ENCODE data around the gene CCDC91.

CCDC91 gene

GRCh38 chr12:28223025-28223554 lies 32.8 kb downstream of the CCDC91 start:
- DNase-seq: no peak
- intact Hi-C loops (cut with DNase I): no loop called here

GRCh38 chr12:28223858-28224257 lies 33.6 kb downstream of the CCDC91 start:
- intact Hi-C loops (cut with DNase I): no loop called here
- no peak for DNase-seq

DNA sequence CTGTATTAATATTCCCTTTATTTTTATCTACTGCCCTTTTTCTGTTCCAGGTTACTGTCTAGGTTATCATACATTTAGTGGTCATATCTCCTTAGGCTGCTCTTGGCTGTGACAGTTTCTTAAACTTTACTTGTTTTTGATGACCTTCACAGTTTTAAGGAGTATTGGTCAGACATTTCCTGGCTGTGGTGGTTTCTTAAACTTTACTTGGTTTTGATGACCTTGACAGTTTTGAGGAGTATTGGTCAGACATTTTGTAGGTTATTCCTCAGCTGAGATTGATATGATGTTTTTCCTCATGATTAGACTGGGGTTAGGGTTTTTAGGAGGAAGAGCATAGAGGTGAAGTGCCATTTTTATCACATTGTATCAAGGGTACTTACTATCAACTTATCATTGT lies 36.4 kb downstream of the CCDC91 start:
- intact Hi-C loops (cut with DNase I): no loop called here
- DNase-seq: no peak

DNA sequence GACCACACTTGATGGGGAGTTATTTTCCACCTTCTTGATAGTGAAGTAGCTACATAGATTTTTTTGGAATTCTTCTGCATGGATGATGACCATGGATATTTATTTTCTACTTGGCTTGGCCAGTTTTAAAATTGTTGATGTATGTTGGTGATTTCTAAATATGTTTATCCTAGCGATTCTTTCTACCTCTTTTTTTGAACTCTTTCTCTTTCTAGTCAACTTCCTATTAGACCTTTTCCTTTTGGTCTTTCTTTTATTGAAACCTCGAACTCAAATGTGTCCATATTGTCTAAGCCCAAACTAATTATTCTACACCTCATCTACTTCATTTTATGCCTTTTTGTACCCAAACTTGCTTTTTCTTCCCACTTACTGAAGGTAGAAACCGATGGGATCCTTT lies 37.0 kb downstream of the CCDC91 start:
- intact Hi-C loops (cut with DNase I): no loop called here
- no peak for DNase-seq

- DNase-seq: no peak
- intact Hi-C loops (cut with DNase I): no loop called here
Measured at GRCh38 chr12:28231248-28231647, 41.0 kb downstream of the CCDC91 start.

GRCh38 chr12:28232211-28232928 lies 42.1 kb downstream of the CCDC91 start:
- no peak for DNase-seq
- intact Hi-C loops (cut with DNase I): no loop called here

GRCh38 chr12:28234444-28234843 lies 44.2 kb downstream of the CCDC91 start:
- no peak for DNase-seq
- intact Hi-C loops (cut with DNase I): no loop called here

- no peak for DNase-seq
- intact Hi-C loops (cut with DNase I): no loop called here
Measured at GRCh38 chr12:28235015-28235414, 44.8 kb downstream of the CCDC91 start.

- DNase-seq: no peak
- intact Hi-C loops (cut with DNase I): no loop called here
Measured at GRCh38 chr12:28235985-28236384, 45.7 kb downstream of the CCDC91 start.

- intact Hi-C loops (cut with DNase I): no loop called here
- DNase-seq: no peak
Measured at GRCh38 chr12:28237423-28237822, 47.2 kb downstream of the CCDC91 start.

GRCh38 chr12:28239918-28240317 lies 49.7 kb downstream of the CCDC91 start:
- intact Hi-C loops (cut with DNase I): no loop called here

DNA sequence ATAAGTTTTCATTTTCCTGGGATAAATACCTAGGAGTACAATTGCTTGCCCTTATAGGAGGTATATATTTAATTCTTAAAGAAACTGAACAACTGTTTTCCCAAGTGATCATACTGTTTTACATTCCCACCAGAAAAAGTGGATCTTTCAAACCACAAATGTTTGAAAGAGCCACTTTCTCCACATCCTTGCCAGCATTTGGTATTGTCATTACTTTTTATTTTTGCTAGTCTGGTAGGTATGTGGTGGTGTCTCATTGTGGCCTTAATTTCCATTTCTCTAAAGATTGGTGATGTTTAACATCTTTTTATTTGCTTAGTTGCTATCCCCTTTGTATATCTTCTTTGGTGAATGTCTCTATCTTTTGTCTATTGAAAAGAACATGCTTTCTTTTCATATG lies 50.6 kb downstream of the CCDC91 start:
- intact Hi-C loops (cut with DNase I): no loop called here
- DNase-seq: no peak

More at GRCh38 chr12:28239918-28240317, 49.7 kb downstream of the CCDC91 start:
- no peak for DNase-seq

DNA sequence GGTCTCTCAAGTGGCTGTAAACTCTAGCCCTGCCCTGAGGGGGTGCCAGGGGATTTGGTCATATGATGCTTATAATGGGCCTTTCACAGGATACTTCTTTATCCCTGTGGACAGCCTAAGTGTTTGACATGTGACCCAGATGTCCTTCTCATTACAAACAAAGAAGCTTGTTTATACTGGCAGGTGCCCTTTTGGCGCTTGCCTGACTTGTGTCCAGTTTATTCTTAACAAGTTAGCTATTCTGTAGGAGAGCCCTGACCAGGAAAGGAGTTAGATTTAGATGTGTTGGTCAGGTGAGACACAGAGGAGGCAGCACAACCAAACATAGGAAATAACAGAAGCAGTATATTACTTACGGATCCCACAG lies 51.9 kb downstream of the CCDC91 start:
- intact Hi-C loops (cut with DNase I): no loop called here
- DNase-seq: no peak

DNA sequence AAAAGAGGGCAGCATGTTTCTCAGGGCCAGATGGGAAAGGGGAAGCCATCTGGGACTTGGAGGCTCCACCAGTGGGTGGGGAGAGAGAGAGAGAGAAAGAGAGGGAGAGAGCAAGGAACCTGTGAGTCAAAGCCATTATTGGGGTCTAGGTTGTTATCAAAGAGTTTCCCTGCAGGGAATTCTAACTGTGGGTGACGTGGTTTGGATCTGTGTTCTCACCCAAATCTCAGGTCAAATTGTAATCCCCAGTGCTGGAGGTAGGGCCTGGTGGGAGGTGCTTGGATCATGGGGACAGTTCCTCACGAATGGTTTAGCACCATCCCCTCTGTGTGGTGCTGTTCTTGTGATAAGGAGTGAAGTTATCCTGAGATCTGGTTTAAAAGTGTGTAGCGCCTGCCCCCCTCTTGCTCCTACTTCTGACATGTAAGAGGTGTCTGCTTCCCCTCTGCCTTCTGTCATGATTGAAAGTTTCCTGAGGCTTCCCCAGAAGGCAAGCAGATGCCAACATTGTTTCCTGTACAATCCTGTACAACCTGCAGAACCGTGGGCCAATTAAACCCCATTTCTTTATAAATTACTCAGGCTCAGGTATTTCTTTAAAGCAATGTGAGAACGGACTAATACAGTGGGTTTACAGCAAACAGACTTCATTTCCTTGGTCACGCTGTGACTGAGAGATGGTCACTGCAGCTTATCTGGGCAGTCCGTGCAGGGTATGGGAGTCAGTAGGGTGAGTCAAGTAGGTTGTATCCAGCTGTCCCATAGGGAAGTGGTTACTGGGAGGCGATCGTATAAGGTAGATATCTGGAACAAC lies 52.4 kb downstream of the CCDC91 start:
- intact Hi-C loops (cut with DNase I): no loop called here
- no peak for DNase-seq

DNA sequence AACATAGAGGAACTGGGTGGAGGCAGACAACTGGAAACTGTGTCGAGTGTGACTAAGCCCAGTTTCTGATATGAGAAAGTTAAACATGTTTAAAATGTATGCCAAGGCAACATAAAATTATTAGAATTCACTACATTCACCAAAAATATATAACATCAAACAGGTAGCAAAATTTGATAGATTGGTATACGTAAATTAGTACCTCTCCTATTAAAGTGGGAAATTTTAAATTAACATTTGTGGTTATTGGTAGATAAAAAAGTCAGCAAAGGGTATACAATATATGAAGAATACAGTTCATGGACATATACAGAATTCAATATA lies 53.0 kb downstream of the CCDC91 start:
- no peak for DNase-seq
- intact Hi-C loops (cut with DNase I): no loop called here

GRCh38 chr12:28247806-28248205 lies 57.5 kb downstream of the CCDC91 start:
- no peak for DNase-seq
- intact Hi-C loops (cut with DNase I): no loop called here

GRCh38 chr12:28248555-28249145 lies 58.4 kb downstream of the CCDC91 start:
- no peak for DNase-seq
- intact Hi-C loops (cut with DNase I): no loop called here

DNA sequence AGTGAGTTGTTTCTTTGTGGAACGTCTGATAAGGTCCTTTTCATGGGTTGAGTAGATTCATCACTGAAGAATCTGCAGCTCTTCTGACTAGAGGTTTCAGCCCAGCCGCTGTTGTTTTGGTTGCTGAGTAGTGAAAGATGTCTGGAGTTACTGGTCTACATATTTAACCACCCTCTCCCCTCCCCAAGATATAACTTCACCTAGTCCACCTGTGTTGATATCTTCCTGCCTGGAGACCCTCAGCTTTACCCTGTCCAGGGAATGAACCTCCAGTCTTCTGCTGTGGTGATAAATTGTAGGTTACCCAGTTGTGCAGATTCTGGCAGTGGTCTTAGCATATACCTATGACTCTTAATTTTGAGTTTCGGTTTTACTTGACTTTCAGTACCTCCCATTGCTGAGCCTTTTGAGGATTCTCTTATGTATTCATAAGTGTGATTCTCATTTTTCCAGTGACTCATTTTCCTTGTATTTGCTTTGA lies 62.9 kb downstream of the CCDC91 start:
- DNase-seq: no peak
- intact Hi-C loops (cut with DNase I): no loop called here

DNA sequence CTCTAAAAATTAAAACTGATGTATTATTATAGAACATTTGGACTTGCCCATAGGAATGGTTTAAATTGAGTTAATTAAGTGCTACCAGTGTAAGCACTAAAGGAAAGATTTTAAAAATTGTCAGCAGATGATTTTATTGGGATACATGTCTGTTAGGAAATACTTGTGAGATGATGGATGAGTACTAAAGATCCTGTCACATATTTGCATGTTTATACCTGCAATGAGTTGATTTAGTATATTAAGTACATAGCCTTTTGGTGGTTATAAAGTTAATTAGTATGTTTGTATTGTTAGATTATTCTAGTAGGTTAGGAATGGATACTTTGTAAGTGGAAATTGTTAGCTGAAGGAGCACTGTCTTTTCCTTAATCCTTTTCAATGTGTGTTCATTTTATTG lies 67.2 kb downstream of the CCDC91 start:
- intact Hi-C loops (cut with DNase I): no loop called here
- DNase-seq: no peak

GRCh38 chr12:28258998-28259397 lies 68.7 kb downstream of the CCDC91 start:
- intact Hi-C loops (cut with DNase I): no loop called here
- DNase-seq: peak in 6 of 42 donors; percentile 11 to 52 (median 18)
